Osteoblast (primary cell): ENCODE results near the gene CTAG1A. TPM values are rescaled to one million over a fixed set of nuclear protein-coding genes. Genes with fewer than 3 reads are reported as not detected.
"Not testable (repeated sequence)": the region's sequence is repeated elsewhere in the genome, so short reads cannot be mapped to it uniquely, and the experiment has no call there.

ENCODE experiments used
- DNase-seq: peaks from one replicate; pipeline ENCODE4 v3.0.0; 2011; ENCODE audit warnings: low spot score, mixed read lengths; ENCODE audit not compliant: insufficient read length; ENCODE audit errors: missing footprints
- H2AFZ ChIP-seq: 2 replicates; pipeline ENCODE4 v1.6.0; 2011; ENCODE audit warnings: mild to moderate bottlenecking, low read length
- H3K27ac ChIP-seq: 2 replicates; pipeline ENCODE4 v1.5.1; 2011; ENCODE audit warnings: mild to moderate bottlenecking, low read depth, low read length, moderate library complexity
- H3K27me3 ChIP-seq: 2 replicates; pipeline ENCODE4 v1.6.0; 2012; ENCODE audit warnings: mild to moderate bottlenecking, control low read depth, inconsistent platforms, low read length, moderate library complexity; ENCODE audit not compliant: insufficient read depth
- H3K36me3 ChIP-seq: 2 replicates; pipeline ENCODE4 v1.5.1; 2011; ENCODE audit warnings: mild to moderate bottlenecking, low read length, control low read depth, moderate library complexity; ENCODE audit not compliant: insufficient read depth
- H3K4me1 ChIP-seq: 2 replicates; pipeline ENCODE4 v1.5.1; 2011; ENCODE audit warnings: mild to moderate bottlenecking, low read length, control low read depth, moderate library complexity; ENCODE audit not compliant: insufficient read depth
- H3K4me2 ChIP-seq: 2 replicates; pipeline ENCODE4 v1.6.0; 2011; ENCODE audit warnings: mild to moderate bottlenecking, low read length; ENCODE audit not compliant: insufficient read depth
- H3K4me3 ChIP-seq: fragments of 200-600 bp; sonication (generic); 3 replicates; pipeline ENCODE4 v1.5.1; 2012; ENCODE audit warnings: mild to moderate bottlenecking, low read length, inconsistent platforms; ENCODE audit not compliant: insufficient read depth
- H3K79me2 ChIP-seq: 2 replicates; pipeline ENCODE4 v1.6.0; 2012; ENCODE audit warnings: mild to moderate bottlenecking, low read length, control low read depth, inconsistent platforms; ENCODE audit not compliant: insufficient read depth
- H3K9me3 ChIP-seq: 2 replicates; pipeline ENCODE4 v1.5.1; 2011; ENCODE audit warnings: low read depth, low read length, control low read depth
- H4K20me1 ChIP-seq: 2 replicates; pipeline ENCODE4 v1.6.0; 2012; ENCODE audit warnings: mild to moderate bottlenecking, low read length, control low read depth; ENCODE audit not compliant: insufficient read depth
- CTCF ChIP-seq: IDR thresholded peaks from 2 replicates; pipeline ENCODE4 v1.5.1; 2011; ENCODE audit warnings: mild to moderate bottlenecking, low read depth, low read length, moderate library complexity; ENCODE audit errors: extremely low read depth
- total RNA-seq: library from RNA; depleted of rRNA; stranded (reverse); fragments of >200 nt; gene quantifications from 2 replicates; pipeline ENCODE4 v1.2.3, GENCODE V29; 2012

Gene CTAG1A
- total RNA-seq, 1 donor = not detected

- H3K4me1 ChIP-seq = peaks cover 19% of the 10 kb centered on the region
- no peak overlapping the region for H3K4me3 ChIP-seq
- no peak overlapping the region for H3K27ac ChIP-seq
- TF ChIP-seq CTCF = no peak
- H4K20me1 ChIP-seq = no peaks in the 10 kb centered on the region
- no peak overlapping the region for H2AFZ ChIP-seq
- no peaks in the 10 kb centered on the region for H3K9me3 ChIP-seq
- H3K4me2 ChIP-seq = peak overlapping the region; percentile 23
- H3K36me3 ChIP-seq = no peaks in the 10 kb centered on the region
- no peaks in the 10 kb centered on the region for H3K27me3 ChIP-seq
- no peaks in the 10 kb centered on the region for H3K79me2 ChIP-seq
- DNase-seq = peak; percentile 88
These were observed 18.8 kb downstream of the CTAG1A start for GRCh38 chrX:154603438-154604430.

- no peaks in the 10 kb centered on the region for H3K36me3 ChIP-seq
- H3K27me3 ChIP-seq = no peaks in the 10 kb centered on the region
- H4K20me1 ChIP-seq = no peaks in the 10 kb centered on the region
- no peak overlapping the region for H3K4me3 ChIP-seq
- H3K4me2 ChIP-seq = no peak overlapping the region
- TF ChIP-seq CTCF = no peak
- H2AFZ ChIP-seq = no peak overlapping the region
- no peaks in the 10 kb centered on the region for H3K79me2 ChIP-seq
- H3K4me1 ChIP-seq = peaks cover 15% of the 10 kb centered on the region
- no peak overlapping the region for H3K27ac ChIP-seq
- H3K9me3 ChIP-seq = no peaks in the 10 kb centered on the region
- DNase-seq = no peak
These were observed 20.6 kb downstream of the CTAG1A start for GRCh38 chrX:154605566-154605965.

GRCh38 chrX:154607370-154607769, 22.4 kb downstream of the CTAG1A start:
- no peaks in the 10 kb centered on the region for H3K27me3 ChIP-seq
- no peak for DNase-seq
- H3K4me2 ChIP-seq = no peak overlapping the region
- H3K9me3 ChIP-seq = no peaks in the 10 kb centered on the region
- H3K27ac ChIP-seq = no peak overlapping the region
- no peak for TF ChIP-seq CTCF
- H3K4me3 ChIP-seq = no peak overlapping the region
- H3K36me3 ChIP-seq = no peaks in the 10 kb centered on the region
- H4K20me1 ChIP-seq = no peaks in the 10 kb centered on the region
- H3K4me1 ChIP-seq = peaks cover 6% of the 10 kb centered on the region
- no peaks in the 10 kb centered on the region for H3K79me2 ChIP-seq
- H2AFZ ChIP-seq = no peak overlapping the region

GRCh38 chrX:154607976-154608375, 23.0 kb downstream of the CTAG1A start:
- not testable (repeated sequence) for H3K9me3 ChIP-seq, H4K20me1 ChIP-seq, H3K27me3 ChIP-seq, H3K27ac ChIP-seq, H3K36me3 ChIP-seq, DNase-seq, H3K4me3 ChIP-seq, H3K79me2 ChIP-seq, H3K4me2 ChIP-seq, H3K4me1 ChIP-seq, H2AFZ ChIP-seq

- H3K27ac ChIP-seq, H3K79me2 ChIP-seq, H4K20me1 ChIP-seq, H3K4me2 ChIP-seq, DNase-seq, H3K27me3 ChIP-seq, H3K4me1 ChIP-seq, H3K36me3 ChIP-seq, H3K9me3 ChIP-seq, H3K4me3 ChIP-seq, H2AFZ ChIP-seq: not testable (repeated sequence)
These were observed 23.9 kb downstream of the CTAG1A start for GRCh38 chrX:154608823-154609222.

GRCh38 chrX:154611146-154611545, 26.2 kb downstream of the CTAG1A start:
- H3K36me3 ChIP-seq, H3K4me1 ChIP-seq, H3K79me2 ChIP-seq: not testable (repeated sequence)

More at GRCh38 chrX:154611146-154611545, 26.2 kb downstream of the CTAG1A start:
- not testable (repeated sequence) for H4K20me1 ChIP-seq, H3K4me3 ChIP-seq, H2AFZ ChIP-seq, H3K27ac ChIP-seq, H3K4me2 ChIP-seq, DNase-seq, H3K9me3 ChIP-seq, H3K27me3 ChIP-seq
